H9 (cell line): ENCODE results near the gene ATP10B. TPM values are rescaled to one million over a fixed set of nuclear protein-coding genes. Genes with fewer than 3 reads are reported as not detected.

ENCODE experiments used
- DNase-seq: peaks from one replicate; pipeline ENCODE4 v3.0.0-alpha.2; 2017
- H2AFZ ChIP-seq: one replicate; pipeline ENCODE4 v1.6.1; 2013; ENCODE audit warnings: mild to moderate bottlenecking, low read length, control low read depth, moderate library complexity
- H2AK5ac ChIP-seq: 2 replicates; pipeline ENCODE4 v1.6.1; 2013; ENCODE audit warnings: low read length, control low read depth, mixed read lengths; ENCODE audit not compliant: insufficient read length
- H2BK120ac ChIP-seq: one replicate; pipeline ENCODE4 v1.6.1; 2013; ENCODE audit warnings: low read depth, mild to moderate bottlenecking, low read length, control low read depth, inconsistent platforms; ENCODE audit not compliant: poor library complexity, severe bottlenecking
- H2BK12ac ChIP-seq: 2 replicates; pipeline ENCODE4 v1.6.1; 2013; ENCODE audit warnings: low read length, control low read depth, mixed read lengths, low read depth; ENCODE audit not compliant: insufficient read length
- H2BK15ac ChIP-seq: 2 replicates; pipeline ENCODE4 v1.6.1; 2013; ENCODE audit warnings: low read depth, low read length, control low read depth
- H2BK20ac ChIP-seq: one replicate; pipeline ENCODE4 v1.6.1; 2013; ENCODE audit warnings: low read depth, mild to moderate bottlenecking, low read length, control low read depth, inconsistent platforms; ENCODE audit not compliant: poor library complexity, severe bottlenecking
- H2BK5ac ChIP-seq: 2 replicates; pipeline ENCODE4 v1.6.1; 2013; ENCODE audit warnings: low read length, control low read depth, mixed read lengths; ENCODE audit not compliant: insufficient read length
- H3K14ac ChIP-seq: 2 replicates; pipeline ENCODE4 v1.6.1; 2013; ENCODE audit warnings: low read length, control low read depth; ENCODE audit not compliant: insufficient read depth
- H3K18ac ChIP-seq: 2 replicates; pipeline ENCODE4 v1.6.1; 2013; ENCODE audit warnings: low read depth, mild to moderate bottlenecking, mixed read lengths, low read length, control low read depth; ENCODE audit not compliant: insufficient read length
- H3K23ac ChIP-seq: 2 replicates; pipeline ENCODE4 v1.6.1; 2013; ENCODE audit warnings: low read length, control low read depth, mixed read lengths, low read depth; ENCODE audit not compliant: insufficient read length
- H3K23me2 ChIP-seq: 2 replicates; pipeline ENCODE4 v1.6.1; 2013; ENCODE audit warnings: low read depth, mild to moderate bottlenecking, mixed read lengths, low read length, control low read depth; ENCODE audit not compliant: insufficient read length, poor library complexity, severe bottlenecking
- H3K27ac ChIP-seq: 2 replicates; pipeline ENCODE4 v1.5.1; 2013; ENCODE audit warnings: low read length, control low read depth, mixed read lengths, low read depth; ENCODE audit not compliant: insufficient read length
- H3K27me3 ChIP-seq: 2 replicates; pipeline ENCODE4 v1.6.1; 2013; ENCODE audit warnings: low read length, control low read depth, inconsistent platforms; ENCODE audit not compliant: insufficient read depth
- H3K4ac ChIP-seq: 2 replicates; pipeline ENCODE4 v1.6.1; 2013; ENCODE audit warnings: low read depth, mild to moderate bottlenecking, control low read depth, inconsistent platforms, low read length, moderate library complexity
- H3K4me1 ChIP-seq: 2 replicates; pipeline ENCODE4 v1.6.1; 2013; ENCODE audit warnings: low read length, control low read depth, inconsistent platforms; ENCODE audit not compliant: insufficient read depth
- H3K4me2 ChIP-seq: 2 replicates; pipeline ENCODE4 v1.6.1; 2013; ENCODE audit warnings: low read length, control low read depth, mixed read lengths; ENCODE audit not compliant: insufficient read length, insufficient read depth
- H3K56ac ChIP-seq: 2 replicates; pipeline ENCODE4 v1.6.1; 2013; ENCODE audit warnings: low read depth, mild to moderate bottlenecking, mixed read lengths, low read length, control low read depth; ENCODE audit not compliant: insufficient read length
- H3K79me1 ChIP-seq: 2 replicates; pipeline ENCODE4 v1.6.1; 2013; ENCODE audit warnings: low read depth, mild to moderate bottlenecking, moderate library complexity, low read length, control low read depth, inconsistent platforms; ENCODE audit not compliant: insufficient read depth, poor library complexity, severe bottlenecking
- H3K79me2 ChIP-seq: 2 replicates; pipeline ENCODE4 v1.6.1; 2013; ENCODE audit warnings: low read length, control low read depth, inconsistent platforms; ENCODE audit not compliant: insufficient read depth
- H3K9ac ChIP-seq: 2 replicates; pipeline ENCODE4 v1.6.1; 2013; ENCODE audit warnings: low read length, control low read depth, mixed read lengths; ENCODE audit not compliant: insufficient read length; ENCODE audit errors: extremely low read depth
- H3K9me3 ChIP-seq: one replicate; pipeline ENCODE4 v1.6.1; 2013; ENCODE audit warnings: low read depth, low read length, inconsistent platforms; ENCODE audit not compliant: control insufficient read depth
- H3T11ph ChIP-seq: one replicate; pipeline ENCODE4 v1.6.1; 2013; ENCODE audit warnings: mild to moderate bottlenecking, low read length, control low read depth, inconsistent platforms
- H4K20me1 ChIP-seq: one replicate; pipeline ENCODE4 v1.6.1; 2013; ENCODE audit not compliant: control insufficient read depth, insufficient read length, insufficient read depth
- H4K5ac ChIP-seq: 2 replicates; pipeline ENCODE4 v1.6.1; 2013; ENCODE audit warnings: low read depth, mild to moderate bottlenecking, mixed read lengths, low read length, control low read depth; ENCODE audit not compliant: insufficient read length
- H4K8ac ChIP-seq: replicated peaks from 2 replicates; pipeline ENCODE4 v1.6.1; 2013; ENCODE audit warnings: low read length, control low read depth, mixed read lengths, low read depth; ENCODE audit not compliant: insufficient read length
- H4K91ac ChIP-seq: 2 replicates; pipeline ENCODE4 v1.6.1; 2013; ENCODE audit warnings: low read depth, mild to moderate bottlenecking, moderate library complexity, mixed read lengths, low read length, control low read depth; ENCODE audit not compliant: insufficient read length
- H3K27ac Mint-ChIP-seq, 3 experiments: 2 replicates in 2 of 3; 3 replicates in 1 of 3; pipeline ENCODE4 v1.8.0; 2020 to 2021; ENCODE audit warnings: mixed read lengths in 3 of 3, mild to moderate bottlenecking in 1 of 3, moderate library complexity in 1 of 3
- H3K27me3 Mint-ChIP-seq: 2 replicates; pipeline ENCODE4 v1.8.0; 2021; ENCODE audit warnings: low read depth, mild to moderate bottlenecking, moderate library complexity, mixed read lengths
- H3K36me3 Mint-ChIP-seq, 3 experiments: 2 replicates in 2 of 3; 3 replicates in 1 of 3; pipeline ENCODE4 v1.8.0; 2020 to 2021; ENCODE audit warnings: low read depth in 3 of 3, mixed read lengths in 3 of 3; ENCODE audit not compliant: insufficient read depth in 1 of 3
- H3K4me1 Mint-ChIP-seq, 2 experiments: 2 replicates each; pipeline ENCODE4 v1.8.0; 2020; ENCODE audit warnings: mixed read lengths in 2 of 2
- H3K4me3 Mint-ChIP-seq, 2 experiments: 2 replicates in 1 of 2; 3 replicates in 1 of 2; pipeline ENCODE4 v1.8.0; 2020 to 2021; ENCODE audit warnings: mild to moderate bottlenecking in 2 of 2, mixed read lengths in 2 of 2, moderate library complexity in 1 of 2
- H3K9me3 Mint-ChIP-seq, 2 experiments: 2 replicates in 1 of 2; 3 replicates in 1 of 2; pipeline ENCODE4 v1.8.0; 2020; ENCODE audit warnings: mild to moderate bottlenecking in 2 of 2, mixed read lengths in 2 of 2, moderate library complexity in 1 of 2
- CTCF ChIP-seq: fragments of 200-600 bp; sonication (generic); conservative IDR thresholded peaks from 3 replicates; pipeline ENCODE4 v1.8.0; 2021; ENCODE audit warnings: antibody characterized with exemption, mild to moderate bottlenecking
- WGBS: extraction: QIAGEN DNeasy Blood & Tissue Kit; methylation state at CpG from one replicate; pipeline ENCODE4 v1.1.7; 2013; ENCODE audit warnings: missing lambda C conversion rate, low lambda C conversion rate, mixed read lengths; ENCODE audit not compliant: insufficient read length; ENCODE audit errors: extremely low coverage; 5-methylcytosine and 5-hydroxymethylcytosine counted together
- total RNA-seq: library from RNA; stranded (reverse); gene quantifications from 2 replicates; pipeline ENCODE4 v1.2.1, GENCODE V29; 2021

Gene ATP10B
- total RNA-seq, 1 experiment from 2014 or later: 0.42 TPM

- no peak overlapping the region for H2BK5ac ChIP-seq
- no peaks in the 10 kb centered on the region for H3K79me1 ChIP-seq
- H3K27me3 Mint-ChIP-seq: no peaks in the 10 kb centered on the region
- H3K23ac ChIP-seq: no peak overlapping the region
- H3K4me1 Mint-ChIP-seq: no peaks in the 10 kb centered on the region
- no peak overlapping the region for H3K27ac Mint-ChIP-seq
- H3K79me2 ChIP-seq: no peaks in the 10 kb centered on the region
- no peak overlapping the region for H2AK5ac ChIP-seq
- no peak for DNase-seq
- H2BK20ac ChIP-seq: no peak overlapping the region
- H2BK12ac ChIP-seq: no peak overlapping the region
- no peaks in the 10 kb centered on the region for H3K9me3 ChIP-seq
- H4K5ac ChIP-seq: no peak overlapping the region
- no peak overlapping the region for H2BK120ac ChIP-seq
- no peak overlapping the region for H3T11ph ChIP-seq
- no peak overlapping the region for H3K27ac ChIP-seq
- peaks cover 0 to 5% of the 10 kb centered on the region in 2 experiments; a peak in 2 of 5 replicates for H3K9me3 Mint-ChIP-seq
- no peaks in the 10 kb centered on the region for H3K23me2 ChIP-seq
- H3K18ac ChIP-seq: no peak overlapping the region
- no peak overlapping the region for H2BK15ac ChIP-seq
- H3K56ac ChIP-seq: no peak overlapping the region
- H3K9ac ChIP-seq: no peak overlapping the region
- H4K20me1 ChIP-seq: no peaks in the 10 kb centered on the region
- H3K14ac ChIP-seq: no peak overlapping the region
- no peak overlapping the region for H3K4ac ChIP-seq
- H4K91ac ChIP-seq: no peak overlapping the region
- WGBS: no CpG with 5 or more reads among the region's 3 CpGs
- H3K27me3 ChIP-seq: no peaks in the 10 kb centered on the region
- H3K4me1 ChIP-seq: no peaks in the 10 kb centered on the region
- H4K8ac ChIP-seq: no peak overlapping the region
- no peak for TF ChIP-seq CTCF
- no peak overlapping the region for H2AFZ ChIP-seq
- H3K36me3 Mint-ChIP-seq: peaks cover 0 to 4% (median 0%) of the 10 kb centered on the region in 3 experiments; a peak in 2 of 7 replicates
- H3K4me2 ChIP-seq: no peak overlapping the region
- no peak overlapping the region for H3K4me3 Mint-ChIP-seq
Observed at GRCh38 chr5:160837749-160838593, 14.0 kb downstream of the ATP10B start.
